ENCODE data around the gene OR4D2.

OR4D2 gene

DNA sequence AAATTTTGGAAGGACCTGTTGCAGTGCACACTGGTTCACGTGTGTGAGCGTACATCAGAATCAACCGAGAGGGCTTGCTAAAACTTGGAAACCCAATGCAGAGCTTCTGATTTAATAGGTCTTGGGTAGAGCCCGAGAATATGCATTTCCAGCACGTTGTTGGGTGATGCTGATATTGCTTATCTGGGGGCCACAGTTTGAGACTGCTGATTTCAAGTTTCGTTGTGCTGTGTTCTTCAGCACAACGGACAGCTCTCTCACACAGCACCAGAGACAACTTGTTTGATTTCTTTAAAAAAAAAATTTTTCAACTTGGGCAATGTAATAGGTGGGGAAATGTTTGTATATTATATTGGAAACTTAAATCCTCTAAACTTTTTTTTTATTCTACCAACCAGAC lies 9.4 kb downstream of the OR4D2 start:
- no peak for DNase-seq

DNA sequence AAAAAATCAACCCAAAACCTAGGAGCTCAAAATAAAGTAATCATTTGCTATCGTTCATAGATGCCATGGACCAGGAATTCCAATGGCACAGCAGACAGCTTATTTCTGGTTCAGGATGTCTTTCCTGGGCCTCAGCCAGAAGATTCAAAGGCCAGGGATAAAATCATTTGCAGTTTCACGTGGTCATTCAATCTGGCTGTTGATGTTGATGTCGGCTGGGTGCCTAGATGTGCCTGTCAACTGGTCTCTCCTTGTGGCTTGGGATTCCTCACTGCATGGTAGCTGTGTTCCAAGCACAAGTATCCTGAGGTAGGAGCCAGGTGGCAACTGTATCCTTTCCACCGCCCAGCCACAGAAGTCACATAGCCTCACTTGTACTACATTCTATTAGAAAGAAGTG lies 15.0 kb downstream of the OR4D2 start:
- no peak for DNase-seq

DNA sequence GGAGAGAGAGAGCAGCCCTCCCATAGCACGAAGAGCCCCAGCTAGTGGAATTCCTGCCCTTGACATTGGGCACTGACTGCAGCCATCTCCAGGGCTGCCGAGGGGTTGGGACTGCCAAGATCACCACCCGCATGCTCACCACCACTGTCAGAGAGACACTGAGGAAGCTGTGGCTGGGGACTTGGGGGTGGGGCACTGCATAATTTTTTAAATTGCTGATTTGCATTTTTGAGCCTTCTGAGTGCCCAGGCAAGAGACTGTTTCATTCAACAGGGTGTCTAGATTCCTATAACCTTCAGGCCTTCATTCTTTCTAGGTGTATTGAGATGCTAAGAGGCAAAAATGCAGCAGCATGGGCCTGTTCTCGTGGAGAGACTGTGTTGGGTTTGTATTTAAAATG lies 16.7 kb downstream of the OR4D2 start:
- DNase-seq, result no peak

DNA sequence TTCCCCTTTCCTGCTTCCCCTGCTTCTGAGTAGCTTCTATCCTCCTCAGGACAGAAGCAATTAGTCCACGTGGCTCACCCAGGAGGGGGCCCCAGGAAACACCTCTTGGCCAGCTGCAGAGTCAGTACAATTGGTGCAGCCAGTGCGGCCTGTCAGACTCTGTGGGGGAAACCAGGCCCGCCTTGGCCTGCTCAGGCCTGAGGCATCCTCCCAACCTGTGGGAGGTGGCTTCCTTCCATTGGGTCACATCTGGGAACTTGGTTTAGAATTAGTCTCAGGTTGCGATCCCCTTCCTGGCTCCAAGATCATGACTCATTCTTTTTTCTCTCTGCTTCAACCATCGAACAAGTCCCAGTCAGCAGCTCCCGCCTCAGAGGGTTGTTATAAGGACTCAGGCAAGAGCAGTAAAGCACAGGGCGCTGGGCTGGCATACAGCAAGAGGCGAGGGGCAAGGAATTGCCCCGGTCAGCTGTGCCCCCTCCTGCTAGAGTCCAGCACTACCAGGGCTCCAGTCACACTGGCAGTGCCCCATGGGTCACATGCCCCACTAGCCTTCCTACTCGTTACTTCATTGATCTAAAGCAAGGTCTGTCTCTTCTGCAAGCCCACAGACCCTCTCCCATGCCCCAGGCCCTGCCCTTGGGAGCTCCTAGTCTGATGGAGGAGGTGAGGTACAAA lies 17.7 kb downstream of the OR4D2 start:
- no peak for DNase-seq

DNA sequence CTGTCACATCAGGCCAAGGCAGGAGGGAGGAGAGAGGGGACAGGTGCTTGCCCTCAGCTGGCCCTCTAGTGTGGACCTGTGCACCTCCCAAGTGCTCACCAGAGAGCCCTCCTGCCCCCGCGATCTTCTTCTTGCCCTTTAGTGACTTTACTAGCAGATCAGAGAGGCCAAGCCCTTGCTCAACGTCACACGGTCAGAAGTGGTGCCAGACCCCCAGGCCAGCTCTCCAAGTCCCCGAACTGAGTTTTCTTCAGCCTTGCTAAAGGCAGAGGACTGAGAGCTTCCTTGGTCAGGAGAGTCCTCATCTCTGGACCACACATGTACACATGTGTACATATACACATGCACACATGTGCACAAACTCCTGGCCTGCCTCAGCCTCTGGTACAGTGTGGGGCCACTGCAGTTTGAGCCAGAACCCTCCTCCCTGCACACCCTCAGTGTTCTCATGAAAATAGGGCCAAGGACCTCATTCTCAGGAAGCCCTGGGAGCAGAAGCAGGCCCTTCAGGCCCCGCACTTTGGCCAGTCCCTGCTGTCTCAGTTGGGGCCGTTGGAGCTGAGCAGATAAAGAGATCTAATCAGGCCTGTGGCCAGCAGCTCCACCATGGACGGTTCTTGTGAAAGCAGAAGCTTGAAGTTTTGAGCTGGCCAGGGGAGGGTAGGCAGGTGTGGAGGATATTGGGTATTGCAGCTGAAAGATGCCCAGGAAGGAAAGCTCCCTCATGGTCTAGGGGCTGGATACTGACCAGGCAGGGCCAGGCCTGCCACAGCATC lies 18.4 kb downstream of the OR4D2 start:
- no peak for DNase-seq

DNA sequence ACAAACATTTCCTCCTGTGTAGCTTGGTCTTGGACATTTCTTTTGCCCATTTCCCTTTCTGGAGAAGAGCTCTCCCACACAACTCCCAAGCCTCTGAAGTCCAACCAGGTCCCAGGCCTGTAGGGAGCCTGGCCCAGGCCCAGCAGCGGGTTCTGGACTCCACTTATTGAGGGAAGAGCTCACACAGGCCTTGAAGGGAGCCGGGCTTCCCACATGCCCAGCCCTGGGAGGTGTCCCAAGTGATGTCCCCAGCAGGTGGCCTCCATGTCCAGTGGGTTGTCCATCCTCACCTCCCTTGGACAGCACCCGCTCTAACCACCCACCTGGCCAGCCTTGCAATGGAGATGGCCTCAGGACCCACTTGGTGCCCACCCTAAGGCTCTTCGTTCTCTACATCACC lies 19.8 kb downstream of the OR4D2 start:
- no peak for DNase-seq

DNA sequence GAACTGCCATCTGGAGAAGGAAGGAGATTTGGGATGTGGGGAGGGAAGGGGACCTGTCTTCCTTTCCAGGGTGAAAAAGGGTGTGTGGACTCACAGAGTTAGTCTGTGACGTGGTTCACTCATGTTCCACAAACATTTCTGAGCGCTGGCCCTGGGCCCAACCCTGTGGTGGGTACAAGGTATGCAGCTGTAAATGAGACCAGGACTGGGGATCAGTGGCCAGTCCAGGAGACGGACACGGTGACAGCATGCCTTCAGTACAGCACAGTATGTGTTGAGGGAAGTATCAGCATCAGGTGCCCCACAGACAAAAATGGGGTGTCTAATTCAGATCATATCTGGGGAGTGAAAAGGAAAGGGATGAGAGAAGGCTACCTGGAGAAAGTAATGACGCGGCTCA lies 20.3 kb downstream of the OR4D2 start:
- DNase-seq, result no peak

DNA sequence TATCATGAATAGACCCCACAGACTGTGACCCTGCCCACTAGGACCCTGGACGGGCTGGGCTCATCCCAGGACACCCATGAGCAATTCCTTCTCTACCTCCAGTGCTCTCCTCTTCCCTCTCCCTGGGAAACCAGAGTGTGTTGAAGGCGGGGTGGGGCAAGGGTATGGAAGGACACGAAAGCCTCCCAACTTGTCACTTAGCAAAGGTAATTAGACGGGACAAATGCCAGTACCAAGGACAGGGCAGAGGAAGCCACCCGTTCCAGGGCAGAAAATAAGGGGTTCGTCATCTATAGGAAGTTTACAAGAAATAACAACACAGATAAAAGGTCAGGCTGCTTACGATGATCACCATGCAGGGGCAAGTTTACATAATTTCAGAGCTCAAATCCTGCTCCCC lies 20.9 kb downstream of the OR4D2 start:
- DNase-seq, result no peak

DNA sequence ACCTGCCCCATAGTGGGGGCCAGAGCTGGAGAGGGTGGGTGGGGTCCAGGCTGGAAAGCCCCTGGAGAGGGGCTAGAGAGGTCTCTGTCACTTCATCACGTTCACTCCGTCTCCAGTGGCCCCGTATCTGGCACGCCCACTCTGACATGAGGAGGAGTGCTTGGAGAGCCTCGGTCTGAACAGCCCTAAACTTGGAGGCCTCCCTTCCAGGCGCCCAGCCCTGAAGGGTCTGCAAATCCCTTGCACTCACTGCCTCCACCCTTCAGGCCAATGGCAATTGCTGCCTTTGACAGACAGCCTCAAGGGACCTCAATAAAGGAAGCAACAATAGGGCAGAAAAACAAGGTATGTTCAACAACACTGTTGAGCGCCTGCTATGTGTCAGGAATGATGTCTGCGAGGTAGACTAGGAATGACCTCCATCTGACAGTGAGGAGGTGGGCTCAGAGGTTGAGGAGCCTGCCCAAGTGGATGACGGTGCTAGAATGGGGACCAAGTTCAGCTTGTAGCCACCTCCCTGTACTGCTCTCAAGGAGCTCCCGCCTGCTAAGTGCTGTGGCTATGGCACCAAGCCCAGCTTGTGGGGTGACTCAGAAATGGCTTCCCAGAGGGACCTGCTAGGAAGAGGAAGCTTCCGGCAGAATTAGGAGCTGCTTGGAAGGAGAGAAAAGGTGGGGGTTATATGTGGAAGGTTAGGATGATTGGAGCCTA lies 22.8 kb downstream of the OR4D2 start:
- no peak for DNase-seq

DNA sequence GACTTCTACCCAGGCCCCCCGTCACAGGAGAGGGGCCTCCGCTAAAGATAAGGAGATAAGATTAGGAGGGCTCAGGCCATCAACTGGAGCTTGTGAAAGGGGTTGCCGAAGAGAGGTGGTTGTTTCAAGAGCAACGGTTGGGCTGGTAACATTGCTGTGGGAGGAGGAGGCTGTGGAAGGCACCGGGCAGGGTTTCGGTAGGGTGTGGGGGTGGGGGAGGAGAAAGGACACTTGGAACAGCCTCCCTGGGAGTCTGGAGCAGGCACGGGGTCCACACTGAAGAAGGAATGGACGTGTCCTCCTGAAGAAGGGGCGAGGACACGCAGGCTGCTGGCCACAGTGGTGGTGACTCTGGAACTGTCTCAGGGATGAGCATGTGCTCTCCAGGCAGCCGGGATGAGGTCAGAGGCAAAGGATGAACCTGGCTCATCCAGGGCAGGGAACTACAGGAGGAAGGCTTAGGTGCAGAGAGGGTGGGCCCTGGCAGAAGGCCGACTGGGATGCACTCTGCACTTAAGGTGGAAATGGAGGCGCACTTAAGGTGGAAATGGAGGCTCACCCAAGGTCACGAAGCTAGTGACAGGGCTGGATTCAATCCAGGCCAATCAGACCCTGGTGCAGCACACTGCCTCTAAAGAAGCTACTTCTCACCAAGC lies 24.6 kb downstream of the OR4D2 start:
- no peak for DNase-seq

DNA sequence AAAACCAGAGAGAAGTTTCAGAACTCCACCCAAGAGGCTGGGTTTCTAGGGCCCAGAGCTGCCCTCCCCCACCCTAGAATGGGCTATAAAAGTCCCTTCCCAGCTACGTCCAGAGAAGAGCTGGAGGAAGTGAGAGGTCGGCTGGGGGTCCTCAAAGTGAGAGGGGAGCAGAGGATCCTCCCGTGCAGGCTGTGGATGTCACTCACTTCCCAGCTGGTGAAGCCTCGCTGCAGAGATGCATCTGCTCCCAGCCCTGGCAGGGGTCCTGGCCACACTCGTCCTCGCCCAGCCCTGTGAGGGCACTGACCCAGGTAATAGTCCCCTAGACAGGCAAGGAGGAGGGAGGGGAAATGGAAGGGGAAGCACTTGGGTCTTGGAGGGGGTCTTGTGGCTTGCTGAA lies 25.8 kb downstream of the OR4D2 start, which contains the start of gene EPX:
TSS of gene EPX (plus strand) at position 115 of the 400 bp plus-strand sequence. CDS start at position 236, 121 bp downstream.
- DNase-seq, result no peak

DNA sequence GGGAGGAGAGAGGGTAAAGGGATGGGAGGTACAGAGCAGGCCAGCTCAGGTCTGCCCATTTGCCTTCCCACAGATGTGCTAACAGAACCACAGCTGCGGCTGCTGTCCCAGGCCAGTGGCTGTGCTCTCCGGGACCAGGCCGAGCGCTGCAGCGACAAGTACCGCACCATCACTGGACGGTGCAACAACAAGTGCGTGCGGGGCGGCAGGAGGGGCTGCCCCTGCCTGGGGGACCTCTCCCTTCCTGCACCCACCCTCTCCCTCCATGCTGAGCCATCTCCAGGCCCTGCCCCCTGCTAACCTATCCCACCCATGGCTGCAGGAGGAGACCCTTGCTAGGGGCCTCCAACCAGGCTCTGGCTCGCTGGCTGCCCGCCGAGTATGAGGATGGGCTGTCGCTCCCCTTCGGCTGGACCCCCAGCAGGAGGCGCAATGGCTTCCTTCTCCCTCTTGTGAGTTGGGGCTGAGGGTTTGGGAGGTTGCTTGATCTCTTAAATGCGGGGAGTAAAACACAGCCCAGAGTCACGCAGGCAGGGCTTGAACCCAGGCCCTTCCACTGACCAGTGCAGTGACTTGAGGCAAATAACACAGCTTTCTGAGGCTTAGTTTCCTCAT lies 27.0 kb downstream of the OR4D2 start:
- no peak for DNase-seq

DNA sequence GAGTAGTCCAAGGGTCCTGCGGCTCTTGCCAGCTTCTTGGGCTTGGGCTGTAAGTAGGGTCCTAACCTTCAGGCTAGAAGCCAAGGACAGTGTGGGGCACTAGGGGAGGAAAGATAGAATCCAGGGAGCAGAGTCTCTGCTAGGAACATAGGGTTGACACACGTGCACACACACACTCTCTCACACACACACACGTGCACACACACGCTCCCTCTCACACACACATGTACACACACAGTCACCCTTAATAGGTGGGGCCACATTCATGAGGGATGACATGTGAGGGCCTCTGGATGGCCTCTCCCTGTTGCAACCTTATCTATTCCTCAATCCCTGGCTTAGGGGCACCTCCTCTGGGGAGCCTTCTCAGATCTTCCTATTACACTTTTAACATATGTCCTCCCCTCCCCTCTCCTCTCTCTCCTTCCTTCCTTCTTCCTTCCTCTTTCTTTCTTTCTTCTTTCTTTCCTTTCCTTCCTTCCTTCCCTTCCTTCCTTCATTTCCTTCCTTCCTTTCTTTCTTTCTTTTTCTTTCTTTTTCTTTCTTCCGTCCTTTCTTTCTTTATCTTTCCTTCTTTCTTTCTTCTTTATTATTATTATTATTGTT lies 28.8 kb downstream of the OR4D2 start:
- no peak for DNase-seq

DNA sequence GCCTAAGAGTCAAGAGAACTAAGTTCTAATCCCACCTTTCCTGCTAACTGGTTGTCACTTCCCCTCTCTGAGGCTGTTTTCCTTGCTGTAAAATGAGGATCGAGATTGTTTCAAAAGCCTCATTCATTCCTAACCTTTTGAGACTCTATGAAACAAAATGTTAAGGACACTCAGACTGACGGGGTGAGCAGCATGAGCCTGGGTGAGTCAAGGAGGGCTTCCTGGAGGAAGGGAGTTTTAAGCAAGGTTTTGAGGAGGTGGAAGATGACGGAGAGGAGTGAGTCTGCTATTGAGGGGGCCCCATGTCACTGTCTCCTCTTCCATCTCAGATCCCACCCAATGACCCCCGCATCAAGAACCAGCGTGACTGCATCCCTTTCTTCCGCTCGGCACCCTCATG lies 29.8 kb downstream of the OR4D2 start:
- no peak for DNase-seq

DNA sequence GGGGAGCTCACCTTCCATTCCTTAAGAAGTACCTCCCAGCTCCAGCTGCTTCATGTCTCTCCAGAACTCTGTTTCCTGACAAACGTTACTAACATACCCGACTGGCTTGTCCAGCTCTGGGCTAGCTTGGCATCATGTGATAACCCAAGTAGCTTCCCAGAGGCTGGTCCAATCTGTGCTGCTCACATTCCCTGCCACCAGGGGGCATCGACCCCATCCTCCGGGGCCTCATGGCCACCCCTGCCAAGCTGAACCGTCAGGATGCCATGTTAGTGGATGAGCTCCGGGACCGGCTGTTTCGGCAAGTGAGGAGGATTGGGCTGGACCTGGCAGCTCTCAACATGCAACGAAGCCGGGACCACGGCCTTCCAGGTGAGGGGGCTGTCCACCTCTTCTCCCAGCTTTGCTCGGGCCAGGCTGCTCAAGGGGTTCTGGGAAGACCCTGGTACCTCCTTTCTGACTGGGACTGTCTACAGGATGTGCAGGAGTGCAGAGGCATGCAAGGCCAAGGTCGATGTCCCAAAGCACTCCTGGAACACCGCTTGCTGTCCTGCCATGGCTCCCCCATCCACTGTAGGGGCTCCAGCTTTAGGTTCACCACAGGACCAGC lies 33.3 kb downstream of the OR4D2 start:
- peak; percentile 44 for DNase-seq

DNA sequence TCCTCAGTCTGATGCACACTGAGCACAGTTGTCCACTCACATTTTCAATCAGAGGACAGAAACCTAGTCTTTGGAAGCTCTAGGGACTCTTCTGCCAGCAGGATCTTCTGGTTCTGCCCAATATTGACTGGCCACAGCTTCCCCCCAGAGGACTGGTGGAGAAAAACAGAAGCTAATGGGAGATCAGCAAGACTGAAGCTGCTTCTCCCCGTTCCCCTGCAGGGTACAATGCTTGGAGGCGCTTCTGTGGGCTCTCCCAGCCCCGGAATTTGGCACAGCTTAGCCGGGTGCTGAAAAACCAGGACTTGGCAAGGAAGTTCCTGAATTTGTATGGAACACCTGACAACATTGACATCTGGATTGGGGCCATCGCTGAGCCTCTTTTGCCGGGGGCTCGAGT lies 36.1 kb downstream of the OR4D2 start:
- DNase-seq, result no peak

DNA sequence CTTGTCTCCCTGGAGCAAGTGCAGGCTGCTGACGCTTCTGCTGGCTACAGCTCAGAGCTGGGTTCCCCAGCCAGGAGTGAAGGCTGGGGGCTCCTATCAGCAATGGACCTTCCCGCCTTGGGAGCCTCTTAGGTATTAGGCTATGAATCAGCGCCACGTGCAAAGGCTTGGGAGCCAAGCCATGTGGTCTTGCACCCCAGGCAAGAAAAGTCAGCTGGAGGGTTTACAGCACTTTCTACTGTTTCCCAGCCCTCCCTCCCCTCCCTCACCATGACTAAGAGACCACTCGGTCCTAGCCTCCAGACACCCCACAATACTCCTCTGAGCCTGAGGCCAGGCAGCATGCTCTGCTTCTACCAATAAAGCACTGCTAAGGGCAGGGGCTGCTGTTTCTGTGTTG lies 38.0 kb downstream of the OR4D2 start:
- no peak for DNase-seq

DNA sequence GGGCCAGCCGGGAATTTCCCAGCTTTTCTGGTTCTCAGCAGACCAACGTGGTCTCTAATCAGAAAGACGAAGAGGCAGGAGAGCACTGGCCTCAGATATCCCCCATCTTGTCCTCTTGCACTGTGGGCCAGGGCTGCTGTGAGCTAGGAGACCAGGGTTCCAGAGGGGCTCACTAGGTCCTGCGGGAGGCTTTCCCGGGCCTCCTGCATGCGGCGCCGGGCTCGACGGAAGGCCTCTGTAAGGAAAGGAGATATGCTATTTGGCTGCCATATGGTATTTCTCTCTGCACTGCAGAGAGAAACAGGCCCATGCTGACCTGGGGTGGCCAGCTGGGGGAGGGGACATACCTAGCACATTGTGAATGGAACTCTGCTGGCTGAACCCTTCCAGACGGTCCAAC lies 39.2 kb downstream of the OR4D2 start:
- no peak for DNase-seq

DNA sequence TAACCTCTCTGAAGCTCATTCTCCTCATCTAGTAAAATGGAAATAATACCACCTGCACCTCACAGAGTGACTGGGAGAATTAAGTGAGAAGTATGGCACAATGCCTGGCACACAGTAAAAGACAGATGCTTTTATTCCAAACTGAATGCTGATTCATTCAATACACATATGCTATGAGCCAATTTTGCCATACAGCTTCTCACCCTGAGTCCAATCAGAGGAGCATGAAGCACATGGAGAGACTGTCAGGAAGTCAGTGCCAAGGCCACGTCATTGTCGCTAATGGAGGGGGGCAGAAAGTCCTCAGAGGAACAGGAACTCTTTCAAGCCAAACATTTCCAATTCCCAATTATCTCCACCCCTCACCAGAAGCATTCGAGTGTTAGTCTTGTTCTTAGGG lies 40.7 kb downstream of the OR4D2 start:
- no peak for DNase-seq

DNA sequence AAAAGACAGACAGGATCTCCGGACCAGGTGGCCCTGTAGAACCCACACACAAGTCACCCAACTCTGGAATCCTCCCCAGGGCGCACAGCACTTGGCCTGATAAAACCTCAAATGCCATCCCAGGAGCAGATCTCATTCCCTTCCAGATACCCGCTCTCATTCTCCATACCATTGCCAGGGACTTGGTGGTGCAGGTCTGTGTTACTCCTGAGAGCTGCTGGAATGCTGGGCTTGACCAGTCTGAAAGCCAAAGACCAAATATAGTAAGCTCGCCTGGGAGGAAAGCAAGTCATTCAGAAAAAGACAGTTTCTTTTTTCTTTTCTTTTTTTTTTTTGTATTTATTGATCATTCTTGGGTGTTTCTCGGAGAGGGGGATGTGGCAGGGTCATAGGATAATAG lies 41.6 kb downstream of the OR4D2 start:
- no peak for DNase-seq

DNA sequence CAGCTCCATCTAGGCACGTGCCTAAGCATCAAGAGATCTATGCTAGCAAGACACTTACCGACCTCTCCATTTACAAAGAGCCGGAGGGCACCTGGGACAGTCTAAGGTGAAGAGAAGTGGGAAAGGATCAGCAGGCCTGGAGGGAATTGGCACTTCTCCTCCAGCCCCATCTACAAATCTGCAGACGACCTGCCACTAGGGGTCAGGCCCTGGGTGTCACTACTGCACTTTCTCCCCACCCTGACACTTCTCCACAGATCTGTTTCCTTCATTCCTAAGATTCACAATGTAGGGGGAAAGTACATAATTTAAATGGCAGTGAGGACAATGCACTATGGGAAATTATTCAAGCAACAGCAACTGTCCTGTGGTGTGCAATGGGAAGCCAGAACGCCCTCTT lies 44.1 kb downstream of the OR4D2 start:
- no peak for DNase-seq

DNA sequence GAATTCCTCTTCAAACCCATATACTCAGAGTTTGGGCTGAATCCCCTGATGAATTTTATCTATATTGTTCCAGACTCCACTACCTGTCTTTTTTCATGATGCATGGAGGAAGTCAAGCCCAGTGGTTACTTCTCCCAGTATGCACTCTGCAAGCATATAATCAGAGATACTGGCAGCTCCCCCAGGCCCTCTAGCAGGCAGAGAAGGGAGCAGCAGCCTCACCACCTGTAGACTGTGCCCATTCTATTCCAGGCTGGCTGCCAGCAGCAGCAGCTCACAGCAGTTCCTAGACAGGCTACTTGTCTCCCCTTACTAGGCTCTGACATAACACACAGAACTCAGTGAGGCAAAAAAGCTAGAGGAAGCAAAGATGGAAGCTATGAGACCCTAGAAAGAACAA lies 48.9 kb downstream of the OR4D2 start:
- no peak for DNase-seq
